SW 1271 (cell line): ENCODE data around the gene IDH3G.

ENCODE experiments used
- DNase-seq, 2 experiments: peaks; one replicate each; lab custom pipeline; 2025; lab: John Stamatoyannopoulos, UW

The IDH3G gene

DNA sequence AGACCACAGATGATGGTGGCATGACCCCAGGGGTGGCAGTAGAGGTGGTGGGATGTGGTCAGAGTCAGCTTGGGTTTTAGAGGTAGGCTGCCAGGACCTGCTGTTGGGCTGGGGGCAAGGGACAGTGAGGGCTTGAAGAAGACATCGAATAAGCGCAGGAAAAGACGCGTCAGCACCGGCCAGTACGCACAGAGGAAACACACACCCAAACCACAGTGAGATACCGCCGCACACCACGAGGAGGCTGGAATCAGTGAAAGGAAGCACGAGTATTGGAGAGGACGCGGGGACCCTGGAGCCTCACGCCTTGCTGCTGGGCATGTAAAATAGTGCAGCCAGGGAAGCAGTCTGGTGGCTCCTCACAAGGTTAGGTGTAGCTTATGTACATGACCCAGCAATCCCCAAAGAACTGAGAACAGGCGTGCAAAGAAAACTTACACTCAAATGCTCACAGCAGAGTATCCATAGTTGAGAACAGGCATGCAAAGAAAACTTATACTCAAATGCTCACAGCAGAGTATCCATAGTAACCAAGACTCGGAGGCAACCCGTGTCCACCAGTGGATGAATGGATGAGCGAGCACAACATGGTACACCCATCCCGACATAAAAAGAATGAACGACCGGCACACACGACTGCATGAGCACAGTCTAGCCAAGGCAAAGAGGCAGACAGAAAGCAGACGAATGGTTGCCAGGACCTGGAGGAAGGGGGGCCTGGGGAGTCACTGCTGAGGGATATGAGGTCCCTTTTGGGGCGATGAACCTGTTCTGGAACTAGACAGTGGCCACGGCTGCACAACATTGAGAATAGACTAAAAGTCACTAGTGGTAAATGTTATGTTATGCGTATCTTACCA lies 22.9 kb upstream of the IDH3G start:
- DNase-seq: no peak

DNA sequence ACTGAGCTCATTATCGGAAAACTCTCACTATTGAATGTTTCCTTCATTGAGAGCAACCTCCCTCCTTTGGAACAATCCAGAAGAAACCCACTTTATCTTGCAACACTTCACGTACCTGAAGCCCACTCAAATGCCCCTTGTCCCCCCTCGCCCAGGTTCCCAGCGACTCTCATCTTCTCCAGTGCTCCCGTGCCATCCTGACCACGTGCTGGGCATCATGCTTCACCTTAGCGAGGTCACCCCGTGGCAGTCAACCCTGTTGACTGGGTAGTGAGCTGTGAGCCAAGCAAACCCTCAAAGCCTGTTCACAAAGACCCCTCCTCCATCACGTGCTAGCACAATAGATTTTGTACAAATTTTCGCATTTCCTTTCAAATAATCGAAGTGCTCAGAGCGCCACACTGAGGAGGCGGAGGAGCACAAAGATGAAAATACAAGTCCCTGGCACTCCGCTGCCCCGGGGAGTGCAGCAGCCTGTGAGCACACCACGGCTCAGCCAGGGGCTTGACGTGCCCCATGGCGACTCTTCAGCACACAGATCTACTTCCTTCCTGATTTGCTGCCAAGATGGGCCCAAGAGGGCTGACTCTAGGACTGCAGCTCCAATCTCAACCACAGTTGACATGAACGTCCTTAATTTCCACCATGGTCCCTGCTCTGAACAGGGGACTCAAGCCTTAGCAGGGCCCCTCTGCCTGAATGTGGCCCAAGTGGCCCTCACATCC lies 20.6 kb upstream of the IDH3G start:
- DNase-seq: no peak

DNA sequence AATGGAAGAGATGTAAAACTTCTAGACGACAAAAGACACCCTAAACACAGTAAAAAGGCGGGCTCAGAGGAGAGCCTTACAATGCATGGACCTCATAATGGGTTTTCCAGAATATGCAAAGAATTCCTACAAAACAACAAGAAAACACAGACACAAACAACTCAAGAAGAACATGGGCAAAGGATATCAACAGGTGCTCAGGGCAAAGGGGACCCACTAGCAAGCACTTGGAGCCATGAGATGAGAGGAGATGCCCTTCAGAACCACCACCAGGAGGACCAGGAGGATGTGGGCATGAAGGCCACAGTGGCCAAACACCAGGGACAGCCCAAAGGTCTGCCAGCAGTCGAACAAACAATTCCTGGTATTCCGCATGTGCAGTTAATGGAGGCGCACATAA lies 19.0 kb upstream of the IDH3G start:
- no peak for DNase-seq

DNA sequence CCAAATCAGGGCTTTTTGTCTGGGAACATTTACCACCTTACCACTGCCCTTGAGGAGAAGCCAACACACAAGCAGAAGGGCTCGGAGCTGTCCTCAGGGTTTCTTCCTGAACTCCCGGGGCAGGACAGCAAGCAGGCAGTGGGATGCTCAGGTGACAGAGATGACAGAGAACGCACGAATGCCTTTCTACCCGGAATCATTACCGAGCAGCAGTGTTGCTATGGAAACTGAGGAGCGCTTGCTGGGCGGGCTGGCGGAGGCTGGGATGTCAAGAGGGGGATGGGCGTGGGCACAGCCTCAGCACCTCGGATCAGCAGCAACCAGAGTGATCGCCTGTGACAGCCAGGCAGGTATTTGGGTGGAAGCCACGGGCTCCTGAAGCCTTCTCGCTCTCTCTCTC lies 18.0 kb upstream of the IDH3G start:
- DNase-seq: no peak

DNA sequence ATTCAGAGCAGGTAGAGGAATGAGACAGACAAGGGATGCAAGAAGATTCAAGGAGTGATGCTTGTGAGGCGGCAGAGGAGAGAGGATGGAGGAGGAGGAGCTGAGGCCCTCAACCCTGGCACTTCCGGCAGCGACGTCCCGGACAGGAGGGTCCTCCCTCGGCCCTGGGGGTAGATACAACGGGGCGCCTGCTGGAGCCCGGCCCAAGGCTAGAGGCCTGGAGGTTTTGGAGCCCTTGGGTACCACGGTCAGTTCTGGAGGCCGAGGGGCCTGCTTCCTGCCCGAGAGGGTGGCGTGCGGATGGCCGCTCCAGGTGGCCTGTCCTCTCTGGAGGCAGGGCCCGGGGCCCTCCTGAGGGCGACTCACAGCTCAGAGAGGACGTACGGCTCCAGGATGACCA lies 13.8 kb upstream of the IDH3G start:
- no peak for DNase-seq

DNA sequence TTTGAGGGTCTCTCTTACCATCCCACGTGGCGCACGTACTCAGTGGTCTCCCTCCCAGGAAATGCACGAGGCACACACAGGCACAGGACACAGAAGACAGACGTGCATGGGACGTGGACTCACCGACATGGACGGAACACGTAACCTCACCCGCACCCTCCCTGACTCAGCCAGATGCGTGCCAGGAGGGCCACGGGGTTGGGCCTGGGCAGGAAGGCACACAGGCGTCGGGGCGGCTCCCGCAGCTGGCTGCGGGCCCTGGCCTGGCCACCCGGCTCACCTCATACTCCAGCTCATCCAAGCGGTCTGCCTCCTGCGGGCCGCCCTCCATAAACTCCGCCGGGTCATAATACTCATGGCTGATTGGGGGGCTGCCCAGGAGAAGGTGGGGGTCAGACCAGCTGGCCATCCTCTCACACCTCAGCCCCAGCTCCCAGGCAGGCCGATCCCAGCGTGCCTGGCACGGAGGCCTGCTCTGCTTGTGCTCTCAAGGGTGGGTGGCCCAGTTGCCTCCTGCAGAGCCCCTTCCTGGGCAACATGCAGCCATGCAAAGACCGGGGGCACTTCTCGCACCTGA lies 12.9 kb upstream of the IDH3G start:
- no peak for DNase-seq

DNA sequence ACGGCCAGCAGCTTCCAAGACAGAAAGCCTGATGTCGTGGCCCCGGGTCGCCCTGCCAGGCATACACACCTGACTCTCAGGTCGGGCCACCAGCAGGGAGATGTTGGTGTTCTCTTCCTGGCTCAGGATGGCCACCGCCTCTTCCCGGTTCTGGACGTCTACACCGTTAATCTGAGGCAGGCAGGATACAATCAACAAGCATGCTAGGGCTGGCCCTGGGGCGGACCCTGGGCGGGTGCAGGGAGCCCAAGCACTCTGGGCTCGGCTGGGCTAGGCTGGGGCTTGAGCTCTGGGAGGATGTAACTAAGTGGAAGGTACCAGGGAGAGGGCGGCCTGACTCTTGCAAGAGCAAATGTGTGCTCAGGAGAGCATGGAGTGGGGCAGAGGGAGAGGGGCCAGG lies 11.3 kb upstream of the IDH3G start:
- DNase-seq: no peak

DNA sequence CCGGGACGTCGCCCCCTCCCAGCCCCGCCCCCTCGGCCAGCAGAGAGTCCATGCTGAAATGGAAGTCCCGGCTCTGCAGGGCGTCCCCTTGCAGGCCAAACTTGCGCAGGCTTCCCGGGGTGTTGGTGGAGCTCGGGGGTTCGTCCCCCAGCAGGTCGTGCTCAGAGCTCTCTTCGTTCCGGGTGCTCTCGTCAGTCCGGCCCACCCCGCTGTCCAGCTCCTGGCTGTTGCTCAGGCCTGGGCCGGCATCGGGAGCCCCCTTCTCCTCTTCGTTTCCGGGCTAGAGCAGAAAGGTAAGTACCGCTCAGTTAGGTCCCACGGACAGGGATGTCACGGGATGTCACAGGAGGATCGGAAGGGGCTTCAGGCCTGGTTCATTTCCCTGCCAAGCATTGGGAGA lies 10.4 kb upstream of the IDH3G start:
- DNase-seq: no peak

DNA sequence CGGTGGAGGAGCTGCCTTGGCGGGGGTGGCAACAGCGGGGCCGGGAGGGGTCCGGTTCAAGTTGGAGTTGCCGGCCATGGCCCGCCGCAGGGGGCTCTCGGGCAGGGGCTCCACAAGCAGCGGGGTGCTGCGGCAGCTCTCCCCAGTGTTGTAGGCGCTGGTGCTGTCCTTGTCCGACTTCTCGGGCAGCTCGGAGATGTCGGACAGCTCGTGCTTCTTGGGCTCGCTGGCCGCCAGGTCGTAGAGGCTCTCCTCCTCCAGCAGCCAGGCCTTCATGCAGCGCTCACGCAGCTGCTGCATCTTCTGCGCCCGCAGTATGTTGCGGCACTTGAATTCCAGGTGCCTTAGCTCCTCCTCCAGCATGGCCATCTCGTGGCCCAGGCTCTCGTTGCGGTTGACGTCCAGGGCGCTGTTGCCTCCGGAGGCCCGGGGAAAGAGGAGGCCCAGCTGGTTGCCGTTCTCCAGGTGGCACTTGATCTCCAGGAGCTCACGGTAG lies 10.0 kb upstream of the IDH3G start:
- DNase-seq: no peak

DNA sequence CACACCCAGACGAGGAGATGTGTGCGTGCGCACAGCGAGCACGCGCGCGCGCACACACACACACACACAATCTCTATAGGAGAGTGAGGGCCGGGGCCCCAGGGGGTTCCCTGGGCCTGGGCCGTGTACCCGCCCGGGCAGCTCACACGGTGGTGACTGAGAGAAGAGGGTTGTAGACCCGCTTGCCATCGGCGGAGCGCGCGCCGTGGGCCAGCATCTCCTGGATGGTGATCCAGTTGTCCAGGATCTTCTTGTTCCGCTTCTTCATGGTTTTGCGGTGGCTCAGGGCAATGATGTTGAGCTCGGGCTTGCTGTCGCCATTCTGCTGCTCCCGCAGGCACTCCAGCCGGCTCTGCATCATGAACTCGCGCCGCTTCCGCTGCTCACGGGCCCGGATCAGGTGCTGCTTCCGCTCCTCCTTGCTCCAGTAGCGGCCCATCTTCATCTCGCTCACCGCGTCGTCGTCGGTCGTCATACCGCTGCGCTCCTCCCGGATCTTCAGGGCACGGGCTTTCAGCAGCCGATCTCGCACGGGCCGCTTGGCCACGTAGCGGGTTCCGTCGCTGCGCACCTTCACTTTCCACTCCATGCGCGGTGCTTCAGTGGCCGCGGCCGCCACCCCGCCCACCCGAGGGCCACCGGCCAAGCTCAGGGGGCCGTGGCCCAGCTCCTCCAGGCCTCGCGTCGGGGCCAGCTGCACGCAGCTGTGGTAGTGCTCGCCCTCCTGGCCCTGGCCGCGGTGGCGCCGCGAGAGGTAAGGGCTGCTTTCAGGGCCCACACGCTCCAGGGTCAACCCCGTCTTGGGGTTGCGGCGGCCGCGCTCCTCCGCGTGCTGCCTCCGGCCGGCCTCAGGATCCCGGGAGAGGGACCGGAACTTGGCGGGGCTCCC lies 9.3 kb upstream of the IDH3G start:
- DNase-seq: no peak

DNA sequence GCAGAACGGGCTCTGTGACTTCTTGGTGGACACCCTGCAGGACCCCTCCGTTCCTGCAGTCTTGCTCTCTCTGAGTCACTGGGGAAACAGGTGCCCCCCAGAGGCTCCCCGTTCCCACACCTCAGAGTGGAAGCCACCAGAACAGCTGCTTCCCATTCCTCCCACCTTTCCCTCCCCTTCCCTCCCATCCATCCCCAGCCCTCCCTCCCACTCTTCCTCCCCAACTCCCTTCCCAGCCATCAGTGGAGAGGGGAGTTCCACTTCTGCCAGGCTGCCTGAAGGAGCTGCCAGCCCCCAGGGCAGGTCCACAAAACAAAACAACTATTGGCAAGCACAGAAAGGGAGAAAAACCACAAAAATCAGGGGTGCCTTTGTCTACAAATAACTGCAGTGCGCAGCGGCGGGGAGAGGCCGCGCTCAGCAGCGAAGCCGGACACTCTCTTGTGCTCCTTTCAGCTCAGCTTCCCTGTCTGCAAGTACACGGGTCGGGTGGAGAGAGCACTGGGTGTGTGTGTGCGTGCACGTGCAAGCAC lies 8.4 kb upstream of the IDH3G start:
- DNase-seq: no peak

DNA sequence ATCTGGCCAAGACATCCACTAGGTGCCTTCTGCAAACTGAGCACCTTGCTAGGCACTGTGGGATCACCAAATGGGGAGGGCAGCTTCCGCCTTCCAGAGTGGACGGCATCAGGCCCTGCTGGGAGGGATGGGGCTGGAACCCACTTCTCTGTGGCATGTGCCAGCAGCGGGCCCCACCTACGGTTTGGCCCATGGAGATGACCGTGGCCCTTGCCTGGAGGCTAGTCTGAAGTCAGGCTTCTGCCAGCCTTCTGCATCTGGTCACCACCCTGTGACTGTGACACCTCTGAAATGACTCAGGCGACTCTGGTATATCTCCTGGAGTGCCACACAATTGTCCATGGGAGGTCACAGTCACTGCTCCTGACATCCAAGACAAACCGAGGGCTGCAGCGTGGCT lies 7.5 kb upstream of the IDH3G start:
- DNase-seq: no peak

DNA sequence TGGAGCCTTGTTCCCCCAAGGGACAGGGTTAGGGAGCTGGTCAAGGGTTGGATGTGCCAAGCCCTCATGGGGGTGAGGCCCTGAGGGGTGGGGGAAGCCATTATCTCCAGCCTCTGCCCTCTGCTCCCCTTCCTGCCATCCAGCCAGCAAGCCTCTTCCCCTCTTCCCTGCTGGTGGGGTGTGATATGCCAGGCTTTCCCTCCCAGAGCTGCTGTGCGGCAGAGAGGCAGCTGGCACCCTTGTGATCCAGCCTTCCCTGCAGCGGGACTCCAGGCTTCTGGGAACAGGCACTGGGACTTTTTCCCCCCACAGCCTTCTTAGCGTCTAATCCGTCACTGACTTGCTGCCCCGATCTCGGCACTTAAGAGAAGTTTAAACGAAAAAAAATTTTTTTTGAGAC lies 6.6 kb upstream of the IDH3G start:
- DNase-seq: no peak

DNA sequence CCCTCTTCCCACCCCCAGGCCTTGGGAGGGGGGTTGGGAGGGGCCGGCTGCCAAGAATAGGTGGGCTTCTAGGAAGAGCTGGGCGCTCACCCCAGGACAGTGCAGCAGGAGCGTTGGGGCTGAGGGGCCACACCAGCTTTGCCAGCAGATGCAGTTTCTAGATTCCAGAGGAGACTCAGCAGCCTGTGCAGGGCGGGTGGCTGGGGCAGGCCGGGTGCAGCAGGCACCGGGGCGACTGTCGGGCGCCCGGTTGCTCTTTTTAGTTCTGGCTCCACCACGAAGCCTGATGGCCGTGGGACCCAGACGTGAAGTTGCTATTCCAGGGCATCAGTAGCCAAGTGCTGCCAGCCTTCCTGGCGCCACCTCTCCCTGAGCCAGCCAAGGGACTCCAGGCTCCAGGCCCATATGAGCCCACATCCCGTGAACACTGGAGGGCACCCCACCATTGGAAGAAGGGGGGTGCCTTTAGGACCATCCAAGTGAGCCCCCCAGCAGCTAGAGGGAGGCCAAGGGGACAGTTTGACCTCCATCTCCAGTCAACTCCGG lies 6.1 kb upstream of the IDH3G start:
- DNase-seq: no peak

DNA sequence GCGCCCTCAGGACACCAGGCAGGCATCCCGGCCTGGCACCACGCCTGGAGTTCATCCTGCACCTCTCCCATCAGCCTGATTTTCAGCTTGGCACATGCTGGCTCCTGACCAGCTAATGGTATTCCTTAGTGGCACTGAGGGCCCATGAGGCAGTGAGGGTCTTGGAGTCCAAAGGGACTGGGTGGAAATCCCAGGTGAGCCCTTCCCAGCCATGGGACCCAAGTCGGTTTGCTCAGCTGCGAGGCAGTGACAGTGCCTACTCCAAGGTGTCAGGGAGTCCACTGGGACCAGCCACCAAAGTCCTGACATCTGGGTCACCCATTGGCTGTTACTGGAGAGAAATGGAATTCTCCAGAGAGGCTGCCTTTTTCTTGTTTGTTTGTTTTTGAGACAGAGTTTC lies 5.2 kb upstream of the IDH3G start:
- no peak for DNase-seq

DNA sequence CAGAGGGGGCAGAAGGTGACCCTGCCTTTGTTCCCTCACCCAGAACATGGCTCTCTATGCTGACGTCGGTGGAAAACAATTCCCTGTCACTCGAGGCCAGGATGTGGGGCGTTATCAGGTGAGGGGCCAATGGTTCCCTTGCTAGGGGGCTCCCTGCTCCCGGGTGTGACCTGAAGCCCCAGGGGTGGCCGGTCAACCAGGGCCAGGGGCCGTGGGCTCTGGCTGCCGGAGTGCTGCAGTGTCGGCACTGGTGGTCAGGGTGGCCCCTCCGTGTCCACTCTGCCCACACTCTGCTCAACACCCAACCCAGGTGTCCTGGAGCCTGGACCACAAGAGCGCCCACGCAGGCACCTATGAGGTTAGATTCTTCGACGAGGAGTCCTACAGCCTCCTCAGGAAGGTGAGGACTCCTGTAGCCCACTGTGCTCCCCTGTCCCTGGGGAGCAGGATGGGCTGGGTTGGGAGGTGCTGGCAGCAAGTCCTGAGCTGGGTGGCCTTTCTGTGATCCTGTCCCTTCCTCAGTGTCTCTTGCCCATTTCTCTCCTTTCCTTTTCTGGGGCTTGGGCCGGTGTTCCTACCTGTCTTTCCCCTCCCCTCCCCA lies 3.3 kb upstream of the IDH3G start:
- no peak for DNase-seq

DNA sequence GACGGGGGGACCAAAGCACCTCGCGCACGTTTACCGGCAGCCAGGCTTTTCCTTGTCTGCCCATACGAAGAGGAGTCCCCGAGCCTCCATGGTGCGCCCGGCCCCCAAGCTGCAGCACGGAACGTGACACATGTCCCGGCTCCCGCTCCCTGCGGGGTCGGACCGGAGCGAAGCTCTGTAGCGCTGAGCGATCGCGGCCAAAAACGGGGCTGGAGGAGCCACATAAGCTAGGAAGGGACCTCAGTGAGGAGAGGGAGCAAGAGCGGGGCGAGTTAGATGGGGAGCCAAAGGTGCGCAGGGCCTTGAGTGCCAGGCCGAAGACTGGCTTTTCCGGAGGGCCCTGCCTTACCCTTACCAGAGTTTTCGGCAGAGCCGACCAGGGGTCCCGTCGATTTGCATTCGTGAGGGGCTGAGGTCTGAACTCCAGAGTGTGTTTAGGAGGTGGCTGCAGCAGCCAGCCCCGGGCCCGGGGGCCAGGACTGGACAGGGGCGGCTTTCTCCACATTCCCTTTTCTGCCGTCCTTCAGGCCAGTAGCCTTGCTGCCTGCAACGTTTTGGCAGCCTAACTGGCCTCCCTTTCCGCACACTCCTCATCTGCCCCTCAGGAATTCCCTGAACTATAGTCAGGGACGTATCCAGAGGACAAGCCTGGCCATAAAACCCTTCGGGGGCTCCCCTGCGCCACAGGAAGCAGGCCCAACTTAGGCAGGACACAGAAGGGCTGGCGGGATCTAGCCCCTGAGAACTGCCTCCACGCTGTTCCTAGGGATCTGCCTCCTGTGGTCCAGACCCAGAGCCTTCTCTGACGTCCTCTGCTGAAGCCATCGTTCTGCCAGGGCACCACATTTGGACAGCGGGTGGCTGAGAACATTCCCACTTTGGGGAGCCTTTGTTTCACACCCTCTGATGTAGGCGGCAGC lies 982 bp upstream of the IDH3G start:
- DNase-seq: no peak

DNA sequence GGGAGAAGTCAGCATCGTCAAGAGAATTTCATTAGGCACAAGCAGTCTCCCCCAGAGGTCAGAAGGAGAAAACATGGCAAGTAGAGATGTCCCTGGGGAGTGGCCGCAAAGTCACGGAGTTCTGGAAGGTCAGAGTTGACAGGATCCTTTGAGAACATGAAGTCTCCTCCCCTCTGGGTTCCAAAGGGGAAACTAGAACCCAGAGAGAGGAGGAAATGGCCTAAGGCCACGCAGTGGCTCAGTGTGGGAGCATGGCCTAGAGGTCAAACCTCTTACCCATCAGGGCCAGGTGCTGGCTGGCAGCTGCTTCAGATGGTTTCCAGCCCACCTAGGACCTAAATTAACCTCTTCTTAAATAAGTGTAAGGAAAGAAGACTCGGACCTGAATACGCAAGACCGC lies 884 bp downstream of the IDH3G start:
- DNase-seq: no peak

DNA sequence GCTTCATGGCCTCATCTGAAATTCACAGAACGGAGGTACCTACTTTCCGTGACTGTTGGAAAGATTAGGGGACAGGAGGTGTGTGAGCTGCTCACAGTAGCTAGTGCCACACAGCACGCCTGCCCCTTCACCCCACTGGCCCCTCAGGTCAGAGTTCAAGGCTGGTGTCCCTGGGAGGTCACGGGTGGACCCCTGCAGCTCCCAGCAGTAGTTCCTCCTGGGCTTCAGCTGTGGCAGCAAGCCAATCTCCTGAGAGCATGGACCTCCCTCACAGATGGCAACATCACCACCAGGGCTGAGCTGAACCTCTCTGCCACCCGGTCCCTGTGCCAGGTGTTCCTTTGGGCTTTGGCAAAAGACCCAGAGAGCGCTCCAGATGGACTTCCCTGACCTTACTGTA lies 1.8 kb downstream of the IDH3G start:
- DNase-seq: no peak
